ENCODE results near the gene TMEM52B.

TMEM52B gene

GRCh38 chr12:10235761-10236631 lies 57.2 kb downstream of the TMEM52B start:
- in situ Hi-C loops (cut with MboI; ENCODE audit: low sequenced_read_pairs): loop anchor here (10.0 kb wide), 1 partner anchor 329 kb away; no protein-coding TSS in a partner anchor

GRCh38 chr12:10236720-10237119 lies 57.9 kb downstream of the TMEM52B start:
- in situ Hi-C loops (cut with MboI; ENCODE audit: low sequenced_read_pairs): loop anchor here (10.0 kb wide), 1 partner anchor 328 kb away; no protein-coding TSS in a partner anchor

GRCh38 chr12:10238526-10238925 lies 59.7 kb downstream of the TMEM52B start:
- in situ Hi-C loops (cut with MboI; ENCODE audit: low sequenced_read_pairs): loop anchor here (10.0 kb wide), 1 partner anchor 326 kb away; no protein-coding TSS in a partner anchor

DNA sequence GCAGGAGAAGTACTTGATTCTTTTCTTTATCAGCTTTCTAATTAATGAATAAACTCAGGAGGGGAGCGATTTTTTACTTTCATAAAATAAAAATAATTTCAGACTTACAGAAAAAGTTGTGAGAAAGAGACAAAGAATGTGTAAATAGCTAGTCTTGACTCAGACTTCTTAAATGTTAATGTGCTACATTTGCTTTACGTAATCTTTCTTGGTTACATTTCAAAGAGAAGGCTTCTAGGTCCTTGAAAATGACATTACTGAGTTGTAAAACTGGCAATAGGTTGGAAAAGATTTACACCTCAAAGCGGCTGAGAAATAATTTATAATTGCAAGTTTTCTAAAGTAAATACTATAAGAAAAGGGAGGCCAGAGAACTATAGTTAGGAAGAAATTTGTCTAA lies 62.5 kb downstream of the TMEM52B start:
- in situ Hi-C loops (cut with MboI; ENCODE audit: low sequenced_read_pairs): no loop called here

All from HL-60/S4 treated with retinoic acid at 250 ng/mL for 4 days and 3 days (cell line).